Measurements from ENCODE around the gene ZNF555. TPM values are rescaled to one million over a fixed set of nuclear protein-coding genes. Genes with fewer than 3 reads are reported as not detected.

The ZNF555 gene
- total and polyA plus RNA-seq, 2 of the 13 experiments (the other 11 are each of a cell fraction or from before 2014, with no cell fraction given) = 5.0 to 8.0 TPM

DNA sequence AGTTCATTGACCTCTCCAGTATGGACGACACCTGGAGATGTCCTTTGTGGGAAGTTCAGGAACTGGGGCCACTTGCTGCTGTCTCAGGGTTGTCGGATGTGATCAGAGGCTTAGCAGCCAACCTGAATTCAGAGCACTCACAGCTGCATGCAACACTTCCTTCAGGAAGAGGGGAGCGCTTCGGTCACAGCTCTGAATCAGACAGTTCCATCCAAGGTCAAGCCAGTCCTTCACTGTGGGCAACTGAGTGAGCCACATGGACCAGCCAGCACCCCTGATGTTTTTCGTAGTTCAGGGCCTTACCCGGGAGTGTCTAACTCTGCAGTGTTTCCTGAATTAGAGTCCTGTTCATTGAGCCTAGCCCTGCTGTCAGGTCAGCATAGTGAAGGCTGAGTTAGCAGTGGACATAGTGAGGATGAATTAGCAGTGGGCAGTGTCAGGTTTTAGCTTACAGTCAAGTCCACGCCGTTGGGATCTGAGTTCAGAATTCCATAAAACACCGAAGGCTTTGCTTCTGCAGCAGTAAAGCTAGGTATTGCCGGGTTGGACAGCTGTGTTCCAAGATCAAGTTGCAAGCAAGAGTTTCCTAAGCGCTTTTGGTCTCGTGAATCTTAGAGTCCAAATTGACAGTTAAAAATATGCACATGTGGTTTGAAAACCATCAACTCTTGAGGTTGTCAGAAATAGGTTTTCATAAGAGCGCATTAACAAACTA lies 5.1 kb downstream of the ZNF555 start:
- no TSS peak for BruUV-seq (replicated peaks)
- intact Hi-C loops (cut with micrococcal nuclease; ENCODE audit: unreplicated experiment) = no loop called here
- Histone ChIP-seq H3K79me2 (ENCODE audit: insufficient read depth, low read length) (peaks cover 50% of the 10 kb centered on the region), H3K4me2 (ENCODE audit: low read depth, low read length) (no peak overlapping the region; the same call in 1 of the 2 replicates), H3K27ac (ENCODE audit: extremely low read length, insufficient read depth, low read length) (no peak overlapping the region), H3K9me3 (ENCODE audit: low read length) (no peaks in the 10 kb centered on the region), H4K20me1 (ENCODE audit: insufficient read depth, low read length) (peaks cover 2% of the 10 kb centered on the region; the same call in 1 of the 2 replicates), H3K4me3 (replicated peaks in 1 of 3; ENCODE audit: insufficient read depth in 1 of 3, low read depth in 2 of 3, low read length in 3 of 3) (no peak overlapping the region), H3K36me3 (replicated peaks in 1 of 2; ENCODE audit: control insufficient read depth in 1 of 2, insufficient read depth in 2 of 2, low read length in 2 of 2) (peaks cover 2 to 11% of the 10 kb centered on the region in 2 experiments; a peak in 4 of 5 replicates), H2AFZ (ENCODE audit: low read length) (no peak overlapping the region), H3K4me1 (ENCODE audit: insufficient read depth, low read length) (peaks cover 37% of the 10 kb centered on the region), H3K27me3 (ENCODE audit: control insufficient read depth in 1 of 2, insufficient read depth in 2 of 2, low read length in 2 of 2) (no peaks in the 10 kb centered on the region), H3K9ac (ENCODE audit: insufficient read depth, low read depth, low read length) (no peak overlapping the region)
- no peak for DNase-seq (ENCODE audit: low spot score)
- WGBS (ENCODE audit: low lambda C conversion rate) = 87% methylated on average over 10 of the region's 13 CpGs
- TF ChIP-seq, protein P1, sequence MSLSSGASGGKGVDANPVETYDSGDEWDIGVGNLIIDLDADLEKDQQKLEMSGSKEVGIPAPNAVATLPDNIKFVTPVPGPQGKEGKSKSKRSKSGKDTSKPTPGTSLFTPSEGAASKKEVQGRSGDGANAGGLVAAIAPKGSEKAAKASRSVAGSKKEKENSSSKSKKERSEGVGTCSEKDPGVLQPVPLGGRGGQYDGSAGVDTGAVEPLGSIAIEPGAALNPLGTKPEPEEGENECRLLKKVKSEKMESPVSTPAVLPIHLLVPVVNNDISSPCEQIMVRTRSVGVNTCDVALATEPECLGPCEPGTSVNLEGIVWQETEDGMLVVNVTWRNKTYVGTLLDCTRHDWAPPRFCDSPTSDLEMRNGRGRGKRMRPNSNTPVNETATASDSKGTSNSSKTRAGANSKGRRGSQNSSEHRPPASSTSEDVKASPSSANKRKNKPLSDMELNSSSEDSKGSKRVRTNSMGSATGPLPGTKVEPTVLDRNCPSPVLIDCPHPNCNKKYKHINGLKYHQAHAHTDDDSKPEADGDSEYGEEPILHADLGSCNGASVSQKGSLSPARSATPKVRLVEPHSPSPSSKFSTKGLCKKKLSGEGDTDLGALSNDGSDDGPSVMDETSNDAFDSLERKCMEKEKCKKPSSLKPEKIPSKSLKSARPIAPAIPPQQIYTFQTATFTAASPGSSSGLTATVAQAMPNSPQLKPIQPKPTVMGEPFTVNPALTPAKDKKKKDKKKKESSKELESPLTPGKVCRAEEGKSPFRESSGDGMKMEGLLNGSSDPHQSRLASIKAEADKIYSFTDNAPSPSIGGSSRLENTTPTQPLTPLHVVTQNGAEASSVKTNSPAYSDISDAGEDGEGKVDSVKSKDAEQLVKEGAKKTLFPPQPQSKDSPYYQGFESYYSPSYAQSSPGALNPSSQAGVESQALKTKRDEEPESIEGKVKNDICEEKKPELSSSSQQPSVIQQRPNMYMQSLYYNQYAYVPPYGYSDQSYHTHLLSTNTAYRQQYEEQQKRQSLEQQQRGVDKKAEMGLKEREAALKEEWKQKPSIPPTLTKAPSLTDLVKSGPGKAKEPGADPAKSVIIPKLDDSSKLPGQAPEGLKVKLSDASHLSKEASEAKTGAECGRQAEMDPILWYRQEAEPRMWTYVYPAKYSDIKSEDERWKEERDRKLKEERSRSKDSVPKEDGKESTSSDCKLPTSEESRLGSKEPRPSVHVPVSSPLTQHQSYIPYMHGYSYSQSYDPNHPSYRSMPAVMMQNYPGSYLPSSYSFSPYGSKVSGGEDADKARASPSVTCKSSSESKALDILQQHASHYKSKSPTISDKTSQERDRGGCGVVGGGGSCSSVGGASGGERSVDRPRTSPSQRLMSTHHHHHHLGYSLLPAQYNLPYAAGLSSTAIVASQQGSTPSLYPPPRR (CRISPR knock-in tag; IDR thresholded peaks at IDR 0.05; ENCODE audit: borderline replicate concordance) = no peak
- TF ChIP-seq, protein P2, sequence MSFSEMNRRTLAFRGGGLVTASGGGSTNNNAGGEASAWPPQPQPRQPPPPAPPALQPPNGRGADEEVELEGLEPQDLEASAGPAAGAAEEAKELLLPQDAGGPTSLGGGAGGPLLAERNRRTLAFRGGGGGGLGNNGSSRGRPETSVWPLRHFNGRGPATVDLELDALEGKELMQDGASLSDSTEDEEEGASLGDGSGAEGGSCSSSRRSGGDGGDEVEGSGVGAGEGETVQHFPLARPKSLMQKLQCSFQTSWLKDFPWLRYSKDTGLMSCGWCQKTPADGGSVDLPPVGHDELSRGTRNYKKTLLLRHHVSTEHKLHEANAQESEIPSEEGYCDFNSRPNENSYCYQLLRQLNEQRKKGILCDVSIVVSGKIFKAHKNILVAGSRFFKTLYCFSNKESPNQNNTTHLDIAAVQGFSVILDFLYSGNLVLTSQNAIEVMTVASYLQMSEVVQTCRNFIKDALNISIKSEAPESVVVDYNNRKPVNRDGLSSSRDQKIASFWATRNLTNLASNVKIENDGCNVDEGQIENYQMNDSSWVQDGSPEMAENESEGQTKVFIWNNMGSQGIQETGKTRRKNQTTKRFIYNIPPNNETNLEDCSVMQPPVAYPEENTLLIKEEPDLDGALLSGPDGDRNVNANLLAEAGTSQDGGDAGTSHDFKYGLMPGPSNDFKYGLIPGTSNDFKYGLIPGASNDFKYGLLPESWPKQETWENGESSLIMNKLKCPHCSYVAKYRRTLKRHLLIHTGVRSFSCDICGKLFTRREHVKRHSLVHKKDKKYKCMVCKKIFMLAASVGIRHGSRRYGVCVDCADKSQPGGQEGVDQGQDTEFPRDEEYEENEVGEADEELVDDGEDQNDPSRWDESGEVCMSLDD (CRISPR knock-in tag; IDR thresholded peaks at IDR 0.05; ENCODE audit: borderline replicate concordance) = no peak
- TF ChIP-seq NFE2L1 (CRISPR knock-in tag; IDR thresholded peaks at IDR 0.05; ENCODE audit: borderline replicate concordance) = no peak
- TF ChIP-seq DNMT1 (CRISPR knock-in tag; IDR thresholded peaks at IDR 0.05) = no peak
- no peak for TF ChIP-seq ZNF556 (CRISPR knock-in tag; IDR thresholded peaks at IDR 0.05; ENCODE audit: borderline replicate concordance)
- no peak for TF ChIP-seq ONECUT2 (CRISPR knock-in tag; IDR thresholded peaks at IDR 0.05)
- in situ Hi-C loops (cut with HindIII; ENCODE audit: extremely low pct_ligation_motif_present, low pct_unique_long_range_greater_than_20kb) = no loop called here
- ChIA-PET CTCF (ENCODE audit: low intra/inter-chr PET ratio, low total read pairs) (no interaction called here), POLR2A (interaction anchor here (1.3 kb wide), 1 partner anchor 21 kb away, joined by 5 read pairs; the partner anchor contains the start of gene ZNF556)
- ATAC-seq = no peak
- FAIRE-seq = no peak
